HG02610 (cell line): Measurements from ENCODE around the gene GALNTL6.
"Not testable (repeated sequence)": the region's sequence is repeated elsewhere in the genome, so short reads cannot be mapped to it uniquely, and the experiment has no call there.

Source experiments
- ATAC-seq: cut with Tn5 transposase; IDR thresholded peaks from one replicate; pipeline ENCODE4 v1.9.1; 2021; ENCODE audit warnings: mild to moderate bottlenecking, moderate library complexity; ENCODE audit not compliant: unreplicated experiment

The GALNTL6 gene

GRCh38 chr4:172842779-172843178, 1029.6 kb downstream of the GALNTL6 start:
- ATAC-seq = no peak

GRCh38 chr4:172843192-172843591, 1030.0 kb downstream of the GALNTL6 start:
- no peak for ATAC-seq

GRCh38 chr4:172844556-172844955, 1031.4 kb downstream of the GALNTL6 start:
- ATAC-seq = no peak

GRCh38 chr4:172845281-172845680, 1032.1 kb downstream of the GALNTL6 start:
- ATAC-seq = no peak

- no peak for ATAC-seq
Measured at GRCh38 chr4:172850838-172851237, 1037.6 kb downstream of the GALNTL6 start.

DNA sequence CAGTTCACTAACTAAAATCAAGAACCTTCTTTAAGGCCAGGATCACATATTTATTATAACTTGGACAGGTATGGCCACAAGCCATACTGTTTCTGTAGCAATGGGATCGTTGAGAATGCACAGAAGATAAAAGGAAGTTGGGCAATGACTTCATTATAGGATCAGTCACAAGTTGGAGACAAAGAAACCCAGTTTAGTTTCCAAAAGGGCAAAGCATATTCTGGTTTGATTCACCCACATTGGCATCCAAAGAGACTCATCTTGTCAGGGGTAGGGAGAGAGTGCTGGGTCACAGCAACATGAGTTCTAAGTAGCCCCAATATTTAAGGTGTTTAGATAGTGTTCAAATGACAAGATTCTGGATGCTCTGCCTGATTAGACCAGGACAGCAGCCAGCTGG, 1038.3 kb downstream of the GALNTL6 start:
- no peak for ATAC-seq

GRCh38 chr4:172857026-172857425, 1043.8 kb downstream of the GALNTL6 start:
- no peak for ATAC-seq

- no peak for ATAC-seq
Measured at GRCh38 chr4:172858731-172859230, 1045.6 kb downstream of the GALNTL6 start.

GRCh38 chr4:172865103-172865502, 1051.9 kb downstream of the GALNTL6 start:
- ATAC-seq = no peak

DNA sequence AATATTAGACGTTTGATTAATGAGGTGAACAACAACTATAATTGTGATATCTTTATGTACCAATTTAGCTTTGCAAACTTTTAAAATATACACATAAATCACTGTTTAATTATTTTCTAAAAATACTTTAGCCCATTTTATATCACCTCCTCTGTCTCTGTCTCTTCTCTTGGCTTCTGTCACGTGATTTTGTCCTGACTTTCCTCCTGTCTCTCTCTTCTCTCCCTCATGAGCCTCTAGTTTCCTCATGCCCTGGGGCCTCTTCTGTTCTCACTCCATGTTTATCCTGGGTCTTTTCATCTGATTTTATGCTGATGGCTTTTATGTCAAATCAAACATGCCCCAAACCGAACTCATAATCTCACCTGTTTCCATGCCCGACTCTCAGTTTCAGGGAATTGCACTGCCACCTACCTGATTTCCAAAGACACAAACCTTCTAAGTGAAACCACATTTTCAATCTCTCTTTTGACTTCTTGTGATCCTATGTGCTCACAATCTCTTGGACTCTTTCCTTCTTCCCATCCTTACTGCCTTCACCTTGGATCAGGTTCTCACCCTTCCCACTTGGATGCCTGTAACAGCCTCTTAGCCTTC, 1052.4 kb downstream of the GALNTL6 start:
- no peak for ATAC-seq

GRCh38 chr4:172866421-172866820, 1053.2 kb downstream of the GALNTL6 start:
- no peak for ATAC-seq

GRCh38 chr4:172867835-172868234, 1054.6 kb downstream of the GALNTL6 start:
- ATAC-seq = no peak

GRCh38 chr4:172868271-172868670, 1055.1 kb downstream of the GALNTL6 start:
- no peak for ATAC-seq

DNA sequence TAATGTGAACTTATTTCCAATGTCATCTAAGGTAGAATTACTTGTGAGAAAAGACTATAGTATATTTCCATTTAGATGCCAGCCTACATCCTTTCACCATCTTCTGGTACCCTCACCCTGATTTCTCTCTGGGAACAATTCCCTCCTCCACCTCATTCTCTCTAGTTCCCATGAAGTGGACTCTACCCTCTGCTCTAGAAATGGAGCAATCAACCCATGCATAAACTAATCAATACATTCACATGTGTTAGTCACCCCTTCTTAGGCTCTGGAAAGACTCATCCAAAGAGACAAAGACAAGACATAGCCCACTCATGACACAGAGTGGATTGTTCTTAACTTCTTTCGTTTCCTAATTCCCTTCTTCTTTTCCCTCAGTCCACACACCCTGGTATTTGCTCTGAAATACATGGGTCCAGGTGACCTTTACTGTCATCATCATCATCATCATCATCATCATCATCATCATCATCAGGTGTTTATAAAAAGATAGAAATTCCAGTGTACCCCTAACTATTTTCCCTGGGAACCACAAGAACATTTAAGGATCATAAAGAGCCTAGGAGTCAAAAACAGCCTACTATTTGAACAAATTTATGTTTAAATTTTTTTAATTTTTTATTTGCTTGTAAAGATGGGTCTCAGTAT, 1056.5 kb downstream of the GALNTL6 start:
- no peak for ATAC-seq

GRCh38 chr4:172871381-172871780, 1058.2 kb downstream of the GALNTL6 start:
- no peak for ATAC-seq

GRCh38 chr4:172874944-172875343, 1061.7 kb downstream of the GALNTL6 start:
- ATAC-seq = no peak

- no peak for ATAC-seq
Measured at GRCh38 chr4:172876394-172876793, 1063.2 kb downstream of the GALNTL6 start.

DNA sequence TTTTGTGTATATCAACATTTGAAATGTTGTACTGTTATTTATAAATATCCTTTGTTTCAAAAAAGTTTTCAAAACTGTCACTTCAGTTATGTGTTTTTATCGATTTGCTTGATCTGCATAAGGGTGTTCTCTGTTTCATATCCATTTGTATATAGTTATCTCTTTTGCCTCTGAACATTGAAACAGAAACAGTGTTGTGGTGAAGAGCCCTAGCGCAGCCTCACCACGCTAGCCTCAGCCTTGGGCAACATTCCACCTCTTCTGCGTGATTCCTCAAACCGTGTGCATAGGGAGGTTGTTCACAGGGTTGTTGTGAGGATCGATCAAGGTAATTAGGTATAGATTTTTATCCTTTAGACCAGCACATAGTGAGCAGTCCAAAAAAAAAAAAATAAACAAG, 1068.4 kb downstream of the GALNTL6 start:
- no peak for ATAC-seq

DNA sequence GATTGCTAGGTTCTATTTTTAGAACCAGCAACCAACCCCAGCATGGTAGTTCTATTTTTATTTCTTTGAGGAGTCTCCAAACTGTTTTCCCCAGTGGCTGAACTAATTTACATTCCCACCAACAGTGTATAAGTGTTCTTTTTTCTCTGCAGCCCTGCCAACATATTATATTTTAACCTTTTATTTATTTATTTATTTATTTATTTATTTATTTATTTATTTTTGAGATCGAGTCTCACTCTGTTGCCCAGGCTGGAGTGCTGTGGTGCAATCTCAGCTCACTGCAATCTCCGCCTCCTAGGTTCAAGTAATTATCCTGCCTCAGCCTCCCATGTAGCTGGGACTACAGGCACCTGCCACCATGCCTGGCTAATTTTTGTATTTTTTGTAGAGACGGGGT, 1074.2 kb downstream of the GALNTL6 start:
- not testable (repeated sequence) for ATAC-seq

DNA sequence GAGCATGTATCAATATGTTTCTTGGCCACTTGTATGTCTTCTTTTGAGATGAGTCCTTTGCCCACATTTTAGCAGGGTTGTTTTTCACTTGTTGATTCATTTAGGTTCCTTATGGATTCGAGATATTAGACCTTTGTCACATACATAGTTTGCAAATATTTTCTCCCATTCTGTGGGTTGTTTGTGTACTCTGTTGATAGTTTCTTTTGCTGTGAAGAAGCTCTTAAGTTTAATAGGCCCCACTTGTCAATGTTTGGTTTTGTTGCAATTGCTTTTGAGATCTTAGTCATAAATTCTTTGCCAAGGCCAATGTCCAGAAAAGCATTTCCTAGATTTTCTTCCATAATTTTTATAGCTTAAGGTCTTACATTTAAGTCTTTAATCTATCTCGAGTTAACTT, 1074.8 kb downstream of the GALNTL6 start:
- ATAC-seq = no peak

- ATAC-seq = no peak
Measured at GRCh38 chr4:172892300-172892699, 1079.1 kb downstream of the GALNTL6 start.

DNA sequence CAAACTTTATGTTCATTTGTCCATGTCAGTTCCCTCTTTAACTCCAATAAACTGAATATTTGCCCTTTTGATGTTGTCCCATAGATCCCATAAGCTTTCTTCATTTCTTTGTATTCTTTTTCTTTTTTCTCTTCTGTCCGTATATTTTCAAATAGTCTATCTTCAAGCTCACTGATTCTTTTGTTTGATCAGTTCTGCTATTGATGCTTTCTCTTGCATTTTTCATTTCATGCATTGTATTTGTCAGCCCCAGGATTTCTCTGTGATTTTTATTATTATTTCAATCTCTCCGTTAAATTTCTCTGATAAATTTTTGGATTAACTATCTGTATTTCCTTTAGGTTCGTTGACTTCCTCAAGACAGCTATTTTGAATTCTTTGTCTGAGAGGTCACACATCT, 1082.5 kb downstream of the GALNTL6 start:
- no peak for ATAC-seq

- no peak for ATAC-seq
Measured at GRCh38 chr4:172897046-172897445, 1083.8 kb downstream of the GALNTL6 start.
